ENCODE data around the gene LCOR.

- TF ChIP-seq CTCF (IDR thresholded peaks at IDR 0.05; ENCODE audit: poor library complexity) (no peak), EZH2phosphoT487 (IDR thresholded peaks at IDR 0.05; ENCODE audit: low read depth, severe bottlenecking, unreplicated experiment) (no peak)
Measured at GRCh38 chr10:97034301-97034700, 202.2 kb downstream of the LCOR start.
